Liver (tissue), 3 donors: ENCODE measurements around the gene ASS1.

Experiments
- ATF3 ChIP-seq: IDR thresholded peaks from 2 replicates; pipeline ENCODE4 v1.6.1; 2016; ENCODE audit warnings: antibody characterized with exemption
- CTCF ChIP-seq: fragments of 150-350 bp; IDR thresholded peaks from 2 replicates; pipeline ENCODE4 v1.5.1; 2017; ENCODE audit warnings: improper control_type of control experiment, low read depth, low read length; ENCODE audit not compliant: missing input control
- GABPA ChIP-seq, 2 donors: IDR thresholded peaks in 1 of 2; conservative IDR thresholded peaks in 1 of 2; 2 replicates each; pipeline ENCODE4 v1.6.1; 2016; ENCODE audit warnings: antibody characterized with exemption in 2 of 2, mild to moderate bottlenecking in 1 of 2, moderate library complexity in 1 of 2
- HNF4A ChIP-seq, 2 donors: conservative IDR thresholded peaks; 2 replicates each; pipeline ENCODE4 v1.6.1; 2016; ENCODE audit warnings: antibody characterized with exemption in 2 of 2, mild to moderate bottlenecking in 2 of 2
- MAX ChIP-seq: IDR thresholded peaks from 2 replicates; pipeline ENCODE4 v1.6.1; 2016; ENCODE audit warnings: antibody characterized with exemption
- TAF1 ChIP-seq: conservative IDR thresholded peaks from 2 replicates; pipeline ENCODE4 v1.6.1; 2016; ENCODE audit warnings: antibody characterized with exemption, mild to moderate bottlenecking
- YY1 ChIP-seq: IDR thresholded peaks from 2 replicates; pipeline ENCODE4 v1.6.1; 2016; ENCODE audit warnings: antibody characterized with exemption, mild to moderate bottlenecking
- TF ChIP-seq, protein P1 (sequence below): IDR thresholded peaks from 2 replicates; pipeline ENCODE4 v1.6.1; 2016; ENCODE audit warnings: antibody characterized with exemption, mild to moderate bottlenecking
- donor health status: healthy.
- donor health status: healthy.

- TF ChIP-seq CTCF, result no peak
- TF ChIP-seq, protein P1, sequence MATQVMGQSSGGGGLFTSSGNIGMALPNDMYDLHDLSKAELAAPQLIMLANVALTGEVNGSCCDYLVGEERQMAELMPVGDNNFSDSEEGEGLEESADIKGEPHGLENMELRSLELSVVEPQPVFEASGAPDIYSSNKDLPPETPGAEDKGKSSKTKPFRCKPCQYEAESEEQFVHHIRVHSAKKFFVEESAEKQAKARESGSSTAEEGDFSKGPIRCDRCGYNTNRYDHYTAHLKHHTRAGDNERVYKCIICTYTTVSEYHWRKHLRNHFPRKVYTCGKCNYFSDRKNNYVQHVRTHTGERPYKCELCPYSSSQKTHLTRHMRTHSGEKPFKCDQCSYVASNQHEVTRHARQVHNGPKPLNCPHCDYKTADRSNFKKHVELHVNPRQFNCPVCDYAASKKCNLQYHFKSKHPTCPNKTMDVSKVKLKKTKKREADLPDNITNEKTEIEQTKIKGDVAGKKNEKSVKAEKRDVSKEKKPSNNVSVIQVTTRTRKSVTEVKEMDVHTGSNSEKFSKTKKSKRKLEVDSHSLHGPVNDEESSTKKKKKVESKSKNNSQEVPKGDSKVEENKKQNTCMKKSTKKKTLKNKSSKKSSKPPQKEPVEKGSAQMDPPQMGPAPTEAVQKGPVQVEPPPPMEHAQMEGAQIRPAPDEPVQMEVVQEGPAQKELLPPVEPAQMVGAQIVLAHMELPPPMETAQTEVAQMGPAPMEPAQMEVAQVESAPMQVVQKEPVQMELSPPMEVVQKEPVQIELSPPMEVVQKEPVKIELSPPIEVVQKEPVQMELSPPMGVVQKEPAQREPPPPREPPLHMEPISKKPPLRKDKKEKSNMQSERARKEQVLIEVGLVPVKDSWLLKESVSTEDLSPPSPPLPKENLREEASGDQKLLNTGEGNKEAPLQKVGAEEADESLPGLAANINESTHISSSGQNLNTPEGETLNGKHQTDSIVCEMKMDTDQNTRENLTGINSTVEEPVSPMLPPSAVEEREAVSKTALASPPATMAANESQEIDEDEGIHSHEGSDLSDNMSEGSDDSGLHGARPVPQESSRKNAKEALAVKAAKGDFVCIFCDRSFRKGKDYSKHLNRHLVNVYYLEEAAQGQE, result no peak
- TF ChIP-seq ATF3, result no peak
- no peak for TF ChIP-seq YY1
- TF ChIP-seq TAF1, result no peak
- no peak for TF ChIP-seq MAX
- no peak for TF ChIP-seq HNF4A (conservative IDR thresholded peaks at IDR 0.05)
- no peak for TF ChIP-seq GABPA (IDR thresholded peaks at IDR 0.05 in 1 of 2, conservative IDR thresholded peaks at IDR 0.05 in 1 of 2)
Observed at GRCh38 chr9:130430734-130431535, 13.8 kb upstream of the ASS1 start.
